GM18909 (cell line): Measurements from ENCODE around the gene TCERG1.

Experiments used
- ATAC-seq: cut with Tn5 transposase; IDR thresholded peaks from one replicate; pipeline ENCODE4 v1.9.1; 2021; ENCODE audit warnings: mild to moderate bottlenecking; ENCODE audit not compliant: unreplicated experiment, poor library complexity

Gene TCERG1

GRCh38 chr5:146560205-146560812 is 113.2 kb downstream of the TCERG1 start:
- no peak for ATAC-seq
